ENCODE measurements around the gene TTLL11.
A peak's percentile ranks its signal among the peaks of the same experiment; 100 is the strongest.
"Not testable (repeated sequence)": the region's sequence is repeated elsewhere in the genome, so short reads cannot be mapped to it uniquely, and the experiment has no call there.

Gene TTLL11

GRCh38 chr9:121897140-121897539 is 196.0 kb downstream of the TTLL11 start:
- DNase-seq (ENCODE audit: low read depth), result no peak
- no peak for TF ChIP-seq CTCF (IDR thresholded peaks at IDR 0.05; ENCODE audit: control insufficient read depth, extremely low read depth, insufficient read depth)
- H3K4me3 ChIP-seq (ENCODE audit: low read depth, low read length), result no peak overlapping the region

GRCh38 chr9:121896545-121896943 is 196.6 kb downstream of the TTLL11 start:
- no peak for DNase-seq (ENCODE audit: low read depth)
- no peak for TF ChIP-seq CTCF (IDR thresholded peaks at IDR 0.05; ENCODE audit: control insufficient read depth, extremely low read depth, insufficient read depth)
- no peak overlapping the region for H3K4me3 ChIP-seq (ENCODE audit: low read depth, low read length)

- TF ChIP-seq CTCF (IDR thresholded peaks at IDR 0.05; ENCODE audit: control insufficient read depth, extremely low read depth, insufficient read depth), result peak; percentile 34
- no peak overlapping the region for H3K4me3 ChIP-seq (ENCODE audit: low read depth, low read length)
- peak; percentile 48 for DNase-seq (ENCODE audit: low read depth)
Measured at GRCh38 chr9:121895818-121896544, 197.1 kb downstream of the TTLL11 start.

- H3K4me3 ChIP-seq (ENCODE audit: low read depth, low read length), result no peak overlapping the region
- DNase-seq (ENCODE audit: low read depth), result no peak
Measured at GRCh38 chr9:121895358-121895757, 197.8 kb downstream of the TTLL11 start.

GRCh38 chr9:121894380-121894779 is 198.7 kb downstream of the TTLL11 start:
- H3K4me3 ChIP-seq (ENCODE audit: low read depth, low read length); DNase-seq (ENCODE audit: low read depth): not testable (repeated sequence)

More at GRCh38 chr9:121895358-121895757, 197.8 kb downstream of the TTLL11 start:
- TF ChIP-seq CTCF (IDR thresholded peaks at IDR 0.05; ENCODE audit: control insufficient read depth, extremely low read depth, insufficient read depth), result no peak

- H3K4me3 ChIP-seq (ENCODE audit: low read depth, low read length), result no peak overlapping the region
- TF ChIP-seq CTCF (IDR thresholded peaks at IDR 0.05; ENCODE audit: control insufficient read depth, extremely low read depth, insufficient read depth), result no peak
- DNase-seq (ENCODE audit: low read depth), result no peak
Measured at GRCh38 chr9:121893786-121894185, 199.3 kb downstream of the TTLL11 start.

GRCh38 chr9:121892706-121893105 is 200.4 kb downstream of the TTLL11 start:
- H3K4me3 ChIP-seq (ENCODE audit: low read depth, low read length), result no peak overlapping the region
- TF ChIP-seq CTCF (IDR thresholded peaks at IDR 0.05; ENCODE audit: control insufficient read depth, extremely low read depth, insufficient read depth), result no peak
- DNase-seq (ENCODE audit: low read depth), result no peak

Data from LNCaP clone FGC (cell line).